ENCODE measurements around the gene PPP1R36. TPM values are rescaled to one million over a fixed set of nuclear protein-coding genes. Genes with fewer than 3 reads are reported as not detected.
A peak's percentile ranks its signal among the peaks of the same experiment; 100 is the strongest.
"Not testable (repeated sequence)": the region's sequence is repeated elsewhere in the genome, so short reads cannot be mapped to it uniquely, and the experiment has no call there.

Gene PPP1R36
- total RNA-seq, 2 donors from 2014 or later: 4.4 to 5.6 TPM

DNA sequence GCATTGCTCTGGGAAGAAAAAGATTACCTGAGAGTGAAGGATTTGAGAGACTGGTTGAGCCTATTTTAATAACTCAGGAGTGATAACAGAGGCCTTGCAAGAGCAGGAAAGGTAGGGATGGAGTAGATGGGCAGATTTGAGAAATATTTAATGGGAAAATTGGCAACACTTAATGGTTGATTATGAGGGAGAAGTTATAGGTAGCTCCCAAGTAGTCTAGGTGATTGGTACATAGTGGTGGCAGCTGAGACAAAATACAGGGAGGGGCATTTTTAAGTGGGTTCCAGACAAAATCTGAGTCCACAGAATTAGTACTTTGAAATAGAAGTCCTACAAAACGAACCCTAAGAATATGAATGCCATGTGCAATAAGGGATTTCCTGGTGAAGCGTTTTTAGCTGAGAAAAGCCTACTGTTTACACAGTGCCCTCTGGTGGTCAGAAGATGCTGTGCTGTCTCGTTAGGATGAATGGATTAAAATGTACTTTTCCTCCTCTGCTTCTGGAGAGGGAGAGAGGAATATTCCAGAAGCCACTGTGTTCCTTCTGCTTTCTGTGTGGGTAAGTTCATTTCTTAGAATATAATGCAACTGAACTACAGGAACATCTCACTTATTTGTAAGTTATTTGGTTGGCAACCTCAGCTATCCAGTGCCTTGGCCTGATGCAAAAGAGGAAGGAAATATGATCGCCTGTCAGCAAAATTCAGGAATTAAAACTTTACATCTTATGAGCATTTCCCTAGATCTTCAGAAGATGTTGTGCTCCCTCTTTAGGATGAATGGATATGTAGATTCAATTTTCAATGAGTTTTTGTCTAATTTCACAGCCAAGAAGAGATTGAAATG lies 38.7 kb upstream of the PPP1R36 start:
- 18 to 24% methylated on average over 4 of the region's 4 CpGs for WGBS, 2 donors
- DNase-seq (peak; percentile 70 to 82 (median 77)), ATAC-seq (peak; percentile 79)
- Histone ChIP-seq H3K4me1 (peaks cover 43% of the 10 kb centered on the region), H3K27me3 (no peaks in the 10 kb centered on the region), H3K36me3 (replicated peaks in 1 of 2; ENCODE audit: insufficient read depth in 1 of 2, low read depth in 2 of 2) (no peaks in the 10 kb centered on the region), H3K9me3 (no peaks in the 10 kb centered on the region), H3K4me3 (no peak overlapping the region), H3K27ac (peak overlapping the region in 2 of 4 donors; percentile 32 to 56)
- TF ChIP-seq, protein P1, sequence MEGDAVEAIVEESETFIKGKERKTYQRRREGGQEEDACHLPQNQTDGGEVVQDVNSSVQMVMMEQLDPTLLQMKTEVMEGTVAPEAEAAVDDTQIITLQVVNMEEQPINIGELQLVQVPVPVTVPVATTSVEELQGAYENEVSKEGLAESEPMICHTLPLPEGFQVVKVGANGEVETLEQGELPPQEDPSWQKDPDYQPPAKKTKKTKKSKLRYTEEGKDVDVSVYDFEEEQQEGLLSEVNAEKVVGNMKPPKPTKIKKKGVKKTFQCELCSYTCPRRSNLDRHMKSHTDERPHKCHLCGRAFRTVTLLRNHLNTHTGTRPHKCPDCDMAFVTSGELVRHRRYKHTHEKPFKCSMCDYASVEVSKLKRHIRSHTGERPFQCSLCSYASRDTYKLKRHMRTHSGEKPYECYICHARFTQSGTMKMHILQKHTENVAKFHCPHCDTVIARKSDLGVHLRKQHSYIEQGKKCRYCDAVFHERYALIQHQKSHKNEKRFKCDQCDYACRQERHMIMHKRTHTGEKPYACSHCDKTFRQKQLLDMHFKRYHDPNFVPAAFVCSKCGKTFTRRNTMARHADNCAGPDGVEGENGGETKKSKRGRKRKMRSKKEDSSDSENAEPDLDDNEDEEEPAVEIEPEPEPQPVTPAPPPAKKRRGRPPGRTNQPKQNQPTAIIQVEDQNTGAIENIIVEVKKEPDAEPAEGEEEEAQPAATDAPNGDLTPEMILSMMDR (IDR thresholded peaks at IDR 0.05): peak; percentile 47 to 92 (median 87)
- TF ChIP-seq POLR2A (IDR thresholded peaks at IDR 0.05): no peak
- intact Hi-C loops (cut with DNase I): no loop called here

DNA sequence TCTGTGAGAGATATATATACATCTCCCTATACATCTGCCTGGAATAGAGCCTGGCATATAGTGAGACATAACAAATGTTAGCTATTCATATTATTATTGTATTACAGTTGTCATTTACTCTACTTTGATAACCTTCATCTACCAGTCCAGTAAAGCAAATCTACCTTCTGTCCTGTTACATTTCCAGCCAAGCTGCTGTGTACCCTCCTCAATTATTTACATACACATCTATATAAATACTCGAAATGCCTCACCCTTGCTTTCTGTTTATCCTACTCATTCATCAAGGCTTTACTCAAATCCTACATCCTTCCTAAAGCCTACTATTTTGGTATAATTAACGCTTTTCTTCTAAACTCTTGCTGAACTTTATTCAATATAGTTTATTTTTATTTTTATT lies 36.5 kb upstream of the PPP1R36 start:
- WGBS, 2 donors: 90 to 93% methylated on average over 2 of the region's 2 CpGs
- intact Hi-C loops (cut with DNase I): no loop called here
- Histone ChIP-seq H3K36me3 (replicated peaks in 1 of 2; ENCODE audit: insufficient read depth in 1 of 2, low read depth in 2 of 2) (no peaks in the 10 kb centered on the region), H3K27me3 (no peaks in the 10 kb centered on the region), H3K4me3 (no peak overlapping the region), H3K4me1 (peaks cover 23% of the 10 kb centered on the region), H3K9me3 (no peaks in the 10 kb centered on the region), H3K27ac (no peak overlapping the region)
- TF ChIP-seq POLR2A (IDR thresholded peaks at IDR 0.05): no peak
- TF ChIP-seq, protein P1 (IDR thresholded peaks at IDR 0.05): no peak
- ATAC-seq: no peak
- no peak for DNase-seq

DNA sequence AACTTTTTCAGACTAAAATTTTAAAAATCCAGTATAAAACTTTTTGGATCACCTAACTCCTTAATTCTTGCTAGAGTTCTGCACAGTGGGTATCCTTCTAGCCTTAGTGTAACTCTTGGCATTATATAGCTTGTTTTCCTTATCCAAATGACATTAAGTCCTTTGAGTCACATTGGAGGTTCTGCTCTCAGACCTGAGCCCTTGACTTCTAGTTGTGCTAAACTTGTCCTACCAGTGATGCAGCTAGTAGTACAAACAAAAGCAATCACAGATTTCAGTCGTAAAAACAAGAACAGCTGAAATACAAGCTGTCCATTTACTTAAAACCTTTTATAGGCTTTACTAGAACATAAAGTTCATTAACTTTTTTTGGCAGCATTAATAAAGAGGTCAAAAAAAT lies 34.7 kb upstream of the PPP1R36 start:
- Histone ChIP-seq H3K27me3 (no peaks in the 10 kb centered on the region), H3K27ac (no peak overlapping the region), H3K9me3 (no peaks in the 10 kb centered on the region), H3K4me3 (no peak overlapping the region), H3K36me3 (replicated peaks in 1 of 2; ENCODE audit: insufficient read depth in 1 of 2, low read depth in 2 of 2) (no peaks in the 10 kb centered on the region), H3K4me1 (peaks cover 20% of the 10 kb centered on the region)
- no peak for DNase-seq
- no peak for ATAC-seq
- intact Hi-C loops (cut with DNase I): no loop called here
- WGBS, 2 donors: 11 to 18% methylated on average over 1 of the region's 1 CpG
- TF ChIP-seq POLR2A (IDR thresholded peaks at IDR 0.05): no peak
- TF ChIP-seq, protein P1 (IDR thresholded peaks at IDR 0.05): no peak

DNA sequence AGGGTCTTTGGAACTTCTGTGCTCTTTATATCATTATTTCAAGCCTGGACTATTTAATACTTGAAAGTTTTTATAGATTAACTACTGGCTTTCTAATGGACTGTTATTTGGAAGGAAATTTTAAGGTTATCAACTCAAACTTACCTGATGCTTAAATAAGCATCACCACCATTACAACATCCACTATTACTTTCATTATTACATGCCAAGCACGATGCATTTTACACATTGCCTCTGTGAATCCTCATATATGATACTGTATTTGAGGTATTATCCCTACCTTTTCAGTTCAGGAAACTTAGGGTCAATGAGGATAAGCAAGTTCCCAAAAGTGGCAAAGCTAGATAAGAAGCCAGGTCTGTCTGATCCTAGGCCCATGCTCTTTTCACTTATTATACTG lies 32.8 kb upstream of the PPP1R36 start:
- WGBS, 2 donors: 79 to 80% methylated on average over 1 of the region's 1 CpG
- intact Hi-C loops (cut with DNase I): no loop called here
- TF ChIP-seq POLR2A (IDR thresholded peaks at IDR 0.05): no peak
- TF ChIP-seq, protein P1 (IDR thresholded peaks at IDR 0.05): no peak

DNA sequence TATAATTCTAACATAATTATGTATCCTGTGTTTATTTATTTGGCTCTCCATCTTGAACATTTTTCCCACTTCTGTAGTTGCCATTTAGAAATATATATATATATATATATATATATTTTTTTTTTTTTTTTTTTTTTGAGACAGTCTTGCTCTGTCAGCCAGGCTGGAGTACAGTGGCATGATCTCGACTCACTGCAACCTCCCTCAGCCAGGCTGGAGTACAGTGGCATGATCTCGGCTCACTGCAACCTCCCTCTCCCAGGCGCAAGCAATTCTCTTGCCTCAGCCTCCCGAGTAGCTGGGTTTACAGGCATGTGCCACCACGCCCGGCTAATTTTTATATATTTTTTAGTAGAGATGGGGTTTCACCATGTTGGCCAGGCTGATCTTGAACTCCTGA lies 32.1 kb upstream of the PPP1R36 start:
- intact Hi-C loops (cut with DNase I); DNase-seq; ATAC-seq; H3K4me3 ChIP-seq; H3K27ac ChIP-seq; H3K4me1 ChIP-seq; H3K27me3 ChIP-seq; H3K9me3 ChIP-seq; H3K36me3 ChIP-seq (replicated peaks in 1 of 2; ENCODE audit: insufficient read depth in 1 of 2, low read depth in 2 of 2): not testable (repeated sequence)
- 87 to 95% methylated on average over 6 of the region's 6 CpGs for WGBS, 2 donors

More for the DNA sequence above, 32.8 kb upstream of the PPP1R36 start:
- H3K9me3 ChIP-seq: no peaks in the 10 kb centered on the region
- H3K4me3 ChIP-seq: no peak overlapping the region
- ATAC-seq: no peak
- H3K4me1 ChIP-seq: peaks cover 7% of the 10 kb centered on the region
- H3K27me3 ChIP-seq: no peaks in the 10 kb centered on the region
- DNase-seq: no peak
- H3K36me3 ChIP-seq (replicated peaks in 1 of 2; ENCODE audit: insufficient read depth in 1 of 2, low read depth in 2 of 2): peaks cover 0 to 4% of the 10 kb centered on the region in 2 donors
- H3K27ac ChIP-seq: no peak overlapping the region

All from body of pancreas (tissue), 4 donors.